HCT116 (cell line): ENCODE measurements around the gene RIT2.

ENCODE experiments used
- CEBPB ChIP-seq: IDR thresholded peaks from 2 replicates; pipeline ENCODE4 v1.6.1; 2012; ENCODE audit warnings: low read depth
- CTCF ChIP-seq, 3 experiments: fragments of 200-600 bp in 1 of 3; sonication (generic) in 1 of 3; IDR thresholded peaks in 2 of 3; conservative IDR thresholded peaks in 1 of 3; 2 replicates each; pipeline ENCODE4 v1.5.1; 2012 to 2017; ENCODE audit warnings: low read depth in 2 of 3, low read length in 2 of 3, antibody characterized with exemption in 1 of 3, borderline replicate concordance in 1 of 3, control low read depth in 1 of 3, mild to moderate bottlenecking in 1 of 3, mixed read lengths in 1 of 3, mixed run types in 1 of 3, moderate library complexity in 1 of 3; ENCODE audit not compliant: insufficient read depth in 1 of 3
- EZH2 ChIP-seq: fragments of 200-600 bp; sonication (generic); IDR thresholded peaks from 2 replicates; pipeline ENCODE4 v1.6.1; 2017; ENCODE audit warnings: antibody characterized with exemption, mixed run types
- EZH2phosphoT487 ChIP-seq: fragments of 200-600 bp; IDR thresholded peaks from 2 replicates; pipeline ENCODE4 v1.6.1; 2018; ENCODE audit warnings: antibody characterized with exemption, borderline replicate concordance
- MAX ChIP-seq: IDR thresholded peaks from 2 replicates; pipeline ENCODE4 v1.6.1; 2012
- POLR2A ChIP-seq: IDR thresholded peaks from 2 replicates; pipeline ENCODE4 v1.7.0; 2011; ENCODE audit warnings: borderline replicate concordance; ENCODE audit not compliant: insufficient read depth, insufficient read length; ENCODE audit errors: extremely low read depth
- POLR2AphosphoS5 ChIP-seq: IDR thresholded peaks from 2 replicates; pipeline ENCODE4 v1.6.1; 2011; ENCODE audit warnings: mild to moderate bottlenecking, low read depth, low read length, moderate library complexity
- RAD21 ChIP-seq: IDR thresholded peaks from 2 replicates; pipeline ENCODE4 v1.6.1; 2012; ENCODE audit warnings: low read depth, mild to moderate bottlenecking
- SP1 ChIP-seq: IDR thresholded peaks from 2 replicates; pipeline ENCODE4 v1.6.1; 2012; ENCODE audit warnings: low read depth
- SRF ChIP-seq: IDR thresholded peaks from 2 replicates; pipeline ENCODE4 v1.6.1; 2012; ENCODE audit warnings: low read depth
- ZBTB33 ChIP-seq: IDR thresholded peaks from 2 replicates; pipeline ENCODE4 v1.6.1; 2011; ENCODE audit warnings: mild to moderate bottlenecking, low read length, moderate library complexity; ENCODE audit not compliant: insufficient replicate concordance; ENCODE audit errors: extremely low read depth
- ZNF274 ChIP-seq: fragments of 200-500 bp; sonication (Bioruptor generic); IDR thresholded peaks from 2 replicates; pipeline ENCODE4 v1.6.1; 2014; ENCODE audit warnings: mild to moderate bottlenecking, low read depth, low read length, inconsistent platforms
- TF ChIP-seq, protein P1 (sequence below): IDR thresholded peaks from 2 replicates; pipeline ENCODE4 v1.6.1; 2012; ENCODE audit warnings: low read depth

- TF ChIP-seq EZH2phosphoT487 = no peak
- TF ChIP-seq EZH2 = no peak
- TF ChIP-seq, protein P1, sequence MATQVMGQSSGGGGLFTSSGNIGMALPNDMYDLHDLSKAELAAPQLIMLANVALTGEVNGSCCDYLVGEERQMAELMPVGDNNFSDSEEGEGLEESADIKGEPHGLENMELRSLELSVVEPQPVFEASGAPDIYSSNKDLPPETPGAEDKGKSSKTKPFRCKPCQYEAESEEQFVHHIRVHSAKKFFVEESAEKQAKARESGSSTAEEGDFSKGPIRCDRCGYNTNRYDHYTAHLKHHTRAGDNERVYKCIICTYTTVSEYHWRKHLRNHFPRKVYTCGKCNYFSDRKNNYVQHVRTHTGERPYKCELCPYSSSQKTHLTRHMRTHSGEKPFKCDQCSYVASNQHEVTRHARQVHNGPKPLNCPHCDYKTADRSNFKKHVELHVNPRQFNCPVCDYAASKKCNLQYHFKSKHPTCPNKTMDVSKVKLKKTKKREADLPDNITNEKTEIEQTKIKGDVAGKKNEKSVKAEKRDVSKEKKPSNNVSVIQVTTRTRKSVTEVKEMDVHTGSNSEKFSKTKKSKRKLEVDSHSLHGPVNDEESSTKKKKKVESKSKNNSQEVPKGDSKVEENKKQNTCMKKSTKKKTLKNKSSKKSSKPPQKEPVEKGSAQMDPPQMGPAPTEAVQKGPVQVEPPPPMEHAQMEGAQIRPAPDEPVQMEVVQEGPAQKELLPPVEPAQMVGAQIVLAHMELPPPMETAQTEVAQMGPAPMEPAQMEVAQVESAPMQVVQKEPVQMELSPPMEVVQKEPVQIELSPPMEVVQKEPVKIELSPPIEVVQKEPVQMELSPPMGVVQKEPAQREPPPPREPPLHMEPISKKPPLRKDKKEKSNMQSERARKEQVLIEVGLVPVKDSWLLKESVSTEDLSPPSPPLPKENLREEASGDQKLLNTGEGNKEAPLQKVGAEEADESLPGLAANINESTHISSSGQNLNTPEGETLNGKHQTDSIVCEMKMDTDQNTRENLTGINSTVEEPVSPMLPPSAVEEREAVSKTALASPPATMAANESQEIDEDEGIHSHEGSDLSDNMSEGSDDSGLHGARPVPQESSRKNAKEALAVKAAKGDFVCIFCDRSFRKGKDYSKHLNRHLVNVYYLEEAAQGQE = no peak
- TF ChIP-seq SP1 = no peak
- TF ChIP-seq CEBPB = no peak
- TF ChIP-seq ZBTB33 = no peak
- TF ChIP-seq CTCF (IDR thresholded peaks at IDR 0.05 in 2 of 3, conservative IDR thresholded peaks at IDR 0.05 in 1 of 3; ENCODE audit: borderline replicate concordance in 1 of 3, insufficient read depth in 1 of 3, low read depth in 2 of 3, low read length in 2 of 3) = no peak
- TF ChIP-seq POLR2AphosphoS5 = no peak
- no peak for TF ChIP-seq SRF
- no peak for TF ChIP-seq ZNF274
- no peak for TF ChIP-seq RAD21
- no peak for TF ChIP-seq POLR2A
- TF ChIP-seq MAX = no peak
Observed at GRCh38 chr18:42746794-42747193, 368.7 kb downstream of the RIT2 start.
